ENCODE results near the gene BHLHE41.

GRCh38 chr12:26132866-26133265, 8.0 kb upstream of the BHLHE41 start:
- TF ChIP-seq, protein P1, sequence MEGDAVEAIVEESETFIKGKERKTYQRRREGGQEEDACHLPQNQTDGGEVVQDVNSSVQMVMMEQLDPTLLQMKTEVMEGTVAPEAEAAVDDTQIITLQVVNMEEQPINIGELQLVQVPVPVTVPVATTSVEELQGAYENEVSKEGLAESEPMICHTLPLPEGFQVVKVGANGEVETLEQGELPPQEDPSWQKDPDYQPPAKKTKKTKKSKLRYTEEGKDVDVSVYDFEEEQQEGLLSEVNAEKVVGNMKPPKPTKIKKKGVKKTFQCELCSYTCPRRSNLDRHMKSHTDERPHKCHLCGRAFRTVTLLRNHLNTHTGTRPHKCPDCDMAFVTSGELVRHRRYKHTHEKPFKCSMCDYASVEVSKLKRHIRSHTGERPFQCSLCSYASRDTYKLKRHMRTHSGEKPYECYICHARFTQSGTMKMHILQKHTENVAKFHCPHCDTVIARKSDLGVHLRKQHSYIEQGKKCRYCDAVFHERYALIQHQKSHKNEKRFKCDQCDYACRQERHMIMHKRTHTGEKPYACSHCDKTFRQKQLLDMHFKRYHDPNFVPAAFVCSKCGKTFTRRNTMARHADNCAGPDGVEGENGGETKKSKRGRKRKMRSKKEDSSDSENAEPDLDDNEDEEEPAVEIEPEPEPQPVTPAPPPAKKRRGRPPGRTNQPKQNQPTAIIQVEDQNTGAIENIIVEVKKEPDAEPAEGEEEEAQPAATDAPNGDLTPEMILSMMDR (IDR thresholded peaks at IDR 0.05): no peak
- TF ChIP-seq POLR2AphosphoS5 (IDR thresholded peaks at IDR 0.05; ENCODE audit: low read depth, low read length) (no peak), SIN3A (IDR thresholded peaks at IDR 0.05; ENCODE audit: borderline replicate concordance, insufficient read depth, low read depth, low read length) (no peak), REST (IDR thresholded peaks at IDR 0.05; ENCODE audit: insufficient read depth in 1 of 2, low read depth in 2 of 2, low read length in 1 of 2) (no peak), TCF7L2 (IDR thresholded peaks at IDR 0.05; ENCODE audit: low read depth, low read length) (no peak)

Measured in Panc1 (cell line).